ENCODE measurements around the gene EMC1. TPM values are rescaled to one million over a fixed set of nuclear protein-coding genes. Genes with fewer than 3 reads are reported as not detected.
"Not testable (repeated sequence)": the region's sequence is repeated elsewhere in the genome, so short reads cannot be mapped to it uniquely, and the experiment has no call there.

Gene EMC1
- total RNA-seq, 1 experiment from 2014 or later = 40.7 TPM

DNA sequence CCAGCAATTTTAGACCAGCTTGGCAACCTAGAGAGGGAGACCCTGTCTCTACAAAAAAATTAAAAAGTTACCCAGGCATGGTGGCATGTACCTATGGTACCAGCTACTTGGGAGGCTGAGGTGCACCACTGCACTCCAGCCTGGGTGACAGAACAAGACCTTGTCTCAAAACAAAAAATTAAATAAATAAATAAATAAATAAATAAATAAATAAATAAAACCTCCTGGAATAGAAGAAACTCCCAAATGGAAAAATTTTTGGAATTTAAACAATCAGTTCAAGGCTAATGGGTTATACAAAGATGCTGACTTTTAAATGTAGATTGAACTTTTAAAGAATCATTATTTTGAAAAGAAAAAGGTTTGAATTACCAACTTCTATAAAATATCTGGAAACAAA, 63.5 kb downstream of the EMC1 start:
- Histone ChIP-seq H4K20me1 (ENCODE audit: insufficient read depth) (no peaks in the 10 kb centered on the region), H3F3A (ENCODE audit: insufficient read depth, low read depth) (no peaks in the 10 kb centered on the region), H3K4me2 (no peak overlapping the region), H3K9me3 (ENCODE audit: insufficient read depth, low read depth) (no peaks in the 10 kb centered on the region), H2AFZ (no peak overlapping the region), H3K36me3 (ENCODE audit: low read depth) (0 out of 2 replicates have a peak, but pooled peaks cover 5% of the 10 kb centered on the region), H3K79me2 (ENCODE audit: low read depth) (no peaks in the 10 kb centered on the region), H3K4me1 (replicated peaks; ENCODE audit: insufficient read depth) (no peaks in the 10 kb centered on the region), H3K27ac (no peak overlapping the region), H3K4me3 (no peak overlapping the region), H3K27me3 (ENCODE audit: insufficient read depth, low read depth) (no peaks in the 10 kb centered on the region), H3K9me2 (ENCODE audit: insufficient read depth) (no peaks in the 10 kb centered on the region)
- TF ChIP-seq EZH2 (IDR thresholded peaks at IDR 0.05; ENCODE audit: low read depth) (no peak), CTCF (conservative IDR thresholded peaks at IDR 0.05) (no peak)
- CTCF ChIA-PET = no interaction called here
- no peak for DNase-seq
- BruUV-seq (replicated peaks) = no TSS peak
- intact Hi-C loops (cut with micrococcal nuclease; ENCODE audit: unreplicated experiment) = no loop called here
- POLR2A ChIA-PET (ENCODE audit: unreplicated experiment) = no interaction called here

GRCh38 chr1:19186001-19186400, 65.3 kb downstream of the EMC1 start:
- H3K4me2 ChIP-seq = no peak overlapping the region
- intact Hi-C loops (cut with micrococcal nuclease; ENCODE audit: unreplicated experiment) = no loop called here
- H4K20me1 ChIP-seq (ENCODE audit: insufficient read depth) = no peaks in the 10 kb centered on the region
- POLR2A ChIA-PET (ENCODE audit: unreplicated experiment) = interaction anchor here (0.6 kb wide), 1 partner anchor 10 kb away, joined by 4 read pairs; no protein-coding TSS in a partner anchor
- CTCF ChIA-PET = interaction anchor here (0.6 kb wide), 1 partner anchor 1025 kb away, joined by 3 read pairs; no protein-coding TSS in a partner anchor
- H3K36me3 ChIP-seq (ENCODE audit: low read depth) = 0 out of 2 replicates have a peak, but pooled peaks cover 5% of the 10 kb centered on the region
- TF ChIP-seq EZH2 (IDR thresholded peaks at IDR 0.05; ENCODE audit: low read depth) = no peak
- no peak for TF ChIP-seq CTCF (conservative IDR thresholded peaks at IDR 0.05)
- H3K4me3 ChIP-seq = no peak overlapping the region
- no peak overlapping the region for H2AFZ ChIP-seq
- H3K9me3 ChIP-seq (ENCODE audit: insufficient read depth, low read depth) = no peaks in the 10 kb centered on the region
- no peaks in the 10 kb centered on the region for H3K4me1 ChIP-seq (replicated peaks; ENCODE audit: insufficient read depth)
- no peaks in the 10 kb centered on the region for H3K27me3 ChIP-seq (ENCODE audit: insufficient read depth, low read depth)
- H3K9me2 ChIP-seq (ENCODE audit: insufficient read depth) = no peaks in the 10 kb centered on the region
- BruUV-seq (replicated peaks) = no TSS peak
- H3F3A ChIP-seq (ENCODE audit: insufficient read depth, low read depth) = no peaks in the 10 kb centered on the region
- no peak for DNase-seq
- H3K79me2 ChIP-seq (ENCODE audit: low read depth) = no peaks in the 10 kb centered on the region
- H3K27ac ChIP-seq = no peak overlapping the region

DNA sequence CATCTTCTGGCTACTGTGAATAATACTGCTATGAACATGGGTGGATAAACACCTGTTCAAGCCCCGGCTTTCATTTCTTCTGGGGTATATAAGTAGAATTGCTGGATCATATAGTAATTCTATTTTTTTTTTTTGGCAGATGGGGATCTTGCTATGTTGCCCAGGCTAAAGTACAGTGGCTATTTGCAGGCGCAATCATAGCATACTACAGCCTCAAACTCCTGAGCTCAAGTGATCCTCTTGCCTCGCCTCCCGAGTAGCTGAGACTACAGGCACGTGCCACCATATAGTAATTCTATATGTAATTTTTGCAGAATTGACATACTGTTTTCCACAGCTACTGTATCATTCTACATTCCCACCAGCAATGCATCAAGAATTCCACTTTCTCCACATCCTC, 69.1 kb downstream of the EMC1 start:
- no TSS peak for BruUV-seq (replicated peaks)
- Histone ChIP-seq H3K27me3 (ENCODE audit: insufficient read depth, low read depth) (no peaks in the 10 kb centered on the region), H3K9me3 (ENCODE audit: insufficient read depth, low read depth) (no peaks in the 10 kb centered on the region), H3K9me2 (ENCODE audit: insufficient read depth) (no peaks in the 10 kb centered on the region), H3K4me2 (no peak overlapping the region), H3K4me3 (no peak overlapping the region), H4K20me1 (ENCODE audit: insufficient read depth) (no peaks in the 10 kb centered on the region), H3K79me2 (ENCODE audit: low read depth) (no peaks in the 10 kb centered on the region), H2AFZ (no peak overlapping the region), H3K4me1 (replicated peaks; ENCODE audit: insufficient read depth) (no peaks in the 10 kb centered on the region), H3K27ac (no peak overlapping the region), H3F3A (ENCODE audit: insufficient read depth, low read depth) (no peaks in the 10 kb centered on the region), H3K36me3 (ENCODE audit: low read depth) (0 out of 2 replicates have a peak, but pooled peaks cover 5% of the 10 kb centered on the region)
- ChIA-PET CTCF (no interaction called here), POLR2A (ENCODE audit: unreplicated experiment) (no interaction called here)
- TF ChIP-seq EZH2 (IDR thresholded peaks at IDR 0.05; ENCODE audit: low read depth) (no peak), CTCF (conservative IDR thresholded peaks at IDR 0.05) (no peak)
- no peak for DNase-seq
- intact Hi-C loops (cut with micrococcal nuclease; ENCODE audit: unreplicated experiment) = no loop called here

- H3K36me3 ChIP-seq (ENCODE audit: low read depth); H2AFZ ChIP-seq; H3K79me2 ChIP-seq (ENCODE audit: low read depth); H3K9me2 ChIP-seq (ENCODE audit: insufficient read depth); intact Hi-C loops (cut with micrococcal nuclease; ENCODE audit: unreplicated experiment); H3K27me3 ChIP-seq (ENCODE audit: insufficient read depth, low read depth); CTCF ChIA-PET; H3K4me3 ChIP-seq; H3F3A ChIP-seq (ENCODE audit: insufficient read depth, low read depth); H3K9me3 ChIP-seq (ENCODE audit: insufficient read depth, low read depth); H3K27ac ChIP-seq; H3K4me1 ChIP-seq (replicated peaks; ENCODE audit: insufficient read depth); DNase-seq; BruUV-seq (replicated peaks); H3K4me2 ChIP-seq; POLR2A ChIA-PET (ENCODE audit: unreplicated experiment); H4K20me1 ChIP-seq (ENCODE audit: insufficient read depth): not testable (repeated sequence)
Observed at GRCh38 chr1:19180265-19180657, 71.1 kb downstream of the EMC1 start.
